HG03103 (cell line): ENCODE data around the gene FGF14.

Experiments used
- ATAC-seq: cut with Tn5 transposase; IDR thresholded peaks from one replicate; pipeline ENCODE4 v1.9.1; 2021; ENCODE audit warnings: low read depth; ENCODE audit not compliant: unreplicated experiment

Gene FGF14

GRCh38 chr13:101706651-101707050 lies 695.2 kb downstream of the FGF14 start:
- ATAC-seq: no peak

- ATAC-seq: no peak
These were observed 698.0 kb downstream of the FGF14 start for GRCh38 chr13:101703838-101704237.

GRCh38 chr13:101703081-101703480 lies 698.8 kb downstream of the FGF14 start:
- ATAC-seq: no peak

- ATAC-seq: no peak
These were observed 701.2 kb downstream of the FGF14 start for GRCh38 chr13:101700598-101700997.

GRCh38 chr13:101698400-101698799 lies 703.4 kb downstream of the FGF14 start:
- ATAC-seq: no peak

- no peak for ATAC-seq
These were observed 704.1 kb downstream of the FGF14 start for GRCh38 chr13:101697745-101698144.

- no peak for ATAC-seq
These were observed 705.9 kb downstream of the FGF14 start for GRCh38 chr13:101695870-101696516.

- no peak for ATAC-seq
These were observed 710.4 kb downstream of the FGF14 start for GRCh38 chr13:101691341-101691860.

GRCh38 chr13:101690871-101691270 lies 711.0 kb downstream of the FGF14 start:
- ATAC-seq: no peak

- ATAC-seq: no peak
These were observed 715.8 kb downstream of the FGF14 start for GRCh38 chr13:101686003-101686402.

GRCh38 chr13:101681834-101682233 lies 720.0 kb downstream of the FGF14 start:
- no peak for ATAC-seq

- ATAC-seq: no peak
These were observed 728.3 kb downstream of the FGF14 start for GRCh38 chr13:101673360-101674105.

- ATAC-seq: no peak
These were observed 740.0 kb downstream of the FGF14 start for GRCh38 chr13:101661839-101662238.
